Type B pancreatic cell (in vitro differentiated cells): Measurements from ENCODE around the gene HOXB6. TPM values are rescaled to one million over a fixed set of nuclear protein-coding genes. Genes with fewer than 3 reads are reported as not detected.

Experiments used
- DNase-seq: peaks from one replicate; pipeline ENCODE4 v3.0.0; 2021; ENCODE audit warnings: mixed read lengths; ENCODE audit not compliant: unreplicated experiment; ENCODE audit errors: extremely low spot score
- H3K27ac Mint-ChIP-seq: 2 replicates; pipeline ENCODE4 v1.8.0; 2021; ENCODE audit warnings: mild to moderate bottlenecking, mixed read lengths
- H3K27me3 Mint-ChIP-seq: 2 replicates; pipeline ENCODE4 v1.8.0; 2021; ENCODE audit warnings: mixed read lengths
- H3K36me3 Mint-ChIP-seq: 2 replicates; pipeline ENCODE4 v1.8.0; 2021; ENCODE audit warnings: mixed read lengths
- H3K4me1 Mint-ChIP-seq: one replicate; pipeline ENCODE4 v1.8.0; 2021; ENCODE audit warnings: mixed read lengths; ENCODE audit not compliant: unreplicated experiment
- H3K4me3 Mint-ChIP-seq: 2 replicates; pipeline ENCODE4 v1.8.0; 2021; ENCODE audit warnings: mild to moderate bottlenecking, mixed read lengths
- H3K9me3 Mint-ChIP-seq: 2 replicates; pipeline ENCODE4 v1.8.0; 2021; ENCODE audit warnings: mixed read lengths
- CTCF ChIP-seq: fragments of 200-600 bp; sonication (generic); conservative IDR thresholded peaks from 2 replicates; pipeline ENCODE4 v1.5.0; 2021; ENCODE audit warnings: antibody characterized with exemption, mild to moderate bottlenecking
- long read RNA-seq: library from polyadenylated mRNA; unstranded; transcript quantifications from one replicate; pipeline ENCODE4 v2.0.0, GENCODE V29; 2020
- total RNA-seq: library from RNA; stranded (reverse); gene quantifications from 2 replicates; pipeline ENCODE4 v1.2.1, GENCODE V29; 2021; ENCODE audit warnings: low replicate concordance

HOXB6 gene
- 17.6 and 20.3 TPM in 2 replicates for total RNA-seq
- long read RNA-seq, partial matches to known transcripts, result 2 of 5 reads
- long read RNA-seq, other reads (novel, unspliced or antisense), result 2 of 5 reads

DNA sequence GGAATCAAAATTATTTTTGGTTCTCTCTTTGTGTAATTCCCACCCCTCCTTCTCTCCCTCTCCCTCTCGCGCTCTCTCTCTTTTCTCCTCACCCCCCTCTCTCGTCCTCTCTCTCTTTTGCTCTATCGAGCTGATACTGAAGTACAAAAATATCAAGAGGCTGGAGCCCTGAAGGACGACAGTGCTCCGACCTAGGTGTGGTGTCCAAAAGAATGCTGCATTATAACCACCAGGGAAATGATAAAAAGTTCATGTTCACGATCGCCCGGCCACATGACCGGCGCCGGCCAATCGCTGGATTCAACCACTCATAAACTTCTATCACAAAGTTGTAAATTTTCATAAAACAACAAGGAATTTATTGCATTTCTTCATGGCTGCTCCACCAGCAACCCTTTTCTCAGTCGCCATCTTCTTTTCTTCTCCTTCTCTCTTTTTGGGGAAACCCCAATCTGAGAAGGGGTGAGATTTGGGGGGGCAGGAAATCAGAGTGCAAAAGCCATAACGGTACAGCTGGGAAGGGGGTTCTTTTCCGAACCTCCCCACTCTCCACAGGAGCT lies at the start of gene HOXB6:
HOXB6 (minus strand) TSS at position 217 of the 560 bp plus-strand sequence. CDS start 6,836 bp downstream, outside the sequence.
- DNase-seq, result no peak
- Mint-ChIP-seq H3K4me1 (peaks cover 15% of the 10 kb centered on the region), H3K36me3 (peaks cover 22% of the 10 kb centered on the region), H3K27ac (peak within 1 kb of the TSS; percentile 66), H3K4me3 (peak within 1 kb of the TSS; percentile 84), H3K27me3 (peaks cover 99% of the 10 kb centered on the region), H3K9me3 (no peaks in the 10 kb centered on the region)
- no peak for TF ChIP-seq CTCF

- no peaks in the 10 kb centered on the region for H3K9me3 Mint-ChIP-seq
- no peak for TF ChIP-seq CTCF
- H3K27me3 Mint-ChIP-seq, result peaks cover 82% of the 10 kb centered on the region
- DNase-seq, result no peak
- no peak overlapping the region for H3K4me3 Mint-ChIP-seq
- peaks cover 4% of the 10 kb centered on the region for H3K4me1 Mint-ChIP-seq
- no peak overlapping the region for H3K27ac Mint-ChIP-seq
- H3K36me3 Mint-ChIP-seq, result no peaks in the 10 kb centered on the region
These were observed 45.0 kb upstream of the HOXB6 start for GRCh38 chr17:48649741-48650140.

- Mint-ChIP-seq H3K4me1 (peaks cover 4% of the 10 kb centered on the region), H3K27ac (no peak overlapping the region)
These were observed 43.1 kb upstream of the HOXB6 start for GRCh38 chr17:48647963-48648245.

DNA sequence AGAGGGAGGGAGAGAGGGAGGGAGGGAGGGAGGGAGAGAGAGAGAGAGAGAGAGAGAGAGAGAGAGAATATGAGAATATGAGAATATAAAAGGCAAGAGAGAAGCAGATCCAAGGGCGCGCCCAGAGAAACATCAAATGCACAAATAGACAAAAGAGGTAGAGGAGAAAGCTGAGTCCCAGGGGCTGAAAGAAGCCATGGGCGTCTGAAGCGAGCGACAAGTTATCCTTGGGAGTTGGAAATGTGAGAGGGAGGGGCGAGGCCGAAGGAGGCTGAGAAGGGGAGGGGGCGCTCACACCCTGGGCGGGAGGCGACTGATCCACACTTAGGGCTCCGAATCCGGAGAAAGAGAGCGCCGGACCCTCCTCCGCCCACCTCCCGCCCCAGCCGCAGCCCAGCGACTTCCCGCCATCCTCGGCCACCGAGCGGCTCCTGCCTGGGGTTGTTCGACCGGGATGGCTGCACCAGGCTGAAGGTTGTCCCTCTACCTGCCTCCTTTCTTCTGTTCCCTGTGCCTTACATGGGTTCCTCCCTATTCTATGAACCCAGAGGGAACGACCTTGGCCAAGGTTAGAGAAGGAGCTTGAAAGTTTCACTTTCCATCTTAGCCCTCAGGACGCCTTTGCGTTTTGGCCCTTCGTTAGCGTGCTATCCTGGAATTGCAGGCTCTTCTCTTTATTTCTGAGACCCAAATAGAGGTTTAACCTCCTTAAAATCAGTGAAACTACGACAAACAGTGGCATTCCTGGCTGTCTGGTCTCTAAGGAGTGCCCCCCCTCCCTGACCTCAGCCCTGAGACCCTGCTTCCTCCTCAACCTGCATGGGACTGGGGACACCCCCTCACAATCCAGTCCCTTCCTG lies 42.5 kb upstream of the HOXB6 start:
- peaks cover 4% of the 10 kb centered on the region for H3K4me1 Mint-ChIP-seq
- no peaks in the 10 kb centered on the region for H3K36me3 Mint-ChIP-seq
- H3K27ac Mint-ChIP-seq, result no peak overlapping the region
- H3K27me3 Mint-ChIP-seq, result peaks cover 89% of the 10 kb centered on the region
- H3K4me3 Mint-ChIP-seq, result peak overlapping the region; percentile 80
- no peaks in the 10 kb centered on the region for H3K9me3 Mint-ChIP-seq
- TF ChIP-seq CTCF, result peak; percentile 18
- DNase-seq, result no peak

More at GRCh38 chr17:48647963-48648245, 43.1 kb upstream of the HOXB6 start:
- DNase-seq, result no peak
- H3K4me3 Mint-ChIP-seq, result peak overlapping the region; percentile 36
- no peak for TF ChIP-seq CTCF
- peaks cover 89% of the 10 kb centered on the region for H3K27me3 Mint-ChIP-seq
- no peaks in the 10 kb centered on the region for H3K36me3 Mint-ChIP-seq
- H3K9me3 Mint-ChIP-seq, result no peaks in the 10 kb centered on the region

- DNase-seq, result no peak
- H3K4me3 Mint-ChIP-seq, result peak overlapping the region; percentile 80
- no peak for TF ChIP-seq CTCF
These were observed 41.7 kb upstream of the HOXB6 start for GRCh38 chr17:48646183-48647102.

More at GRCh38 chr17:48646183-48647102, 41.7 kb upstream of the HOXB6 start:
- Mint-ChIP-seq H3K9me3 (no peaks in the 10 kb centered on the region), H3K27me3 (peaks cover 92% of the 10 kb centered on the region), H3K27ac (no peak overlapping the region), H3K36me3 (no peaks in the 10 kb centered on the region), H3K4me1 (peaks cover 4% of the 10 kb centered on the region)
